H9 (cell line): ENCODE measurements around the gene MARVELD1. TPM values are rescaled to one million over a fixed set of nuclear protein-coding genes. Genes with fewer than 3 reads are reported as not detected.

Experiments
- DNase-seq: peaks from one replicate; pipeline ENCODE4 v3.0.0-alpha.2; 2017
- H2AFZ ChIP-seq: one replicate; pipeline ENCODE4 v1.6.1; 2013; ENCODE audit warnings: mild to moderate bottlenecking, low read length, control low read depth, moderate library complexity
- H2AK5ac ChIP-seq: 2 replicates; pipeline ENCODE4 v1.6.1; 2013; ENCODE audit warnings: low read length, control low read depth, mixed read lengths; ENCODE audit not compliant: insufficient read length
- H2BK120ac ChIP-seq: one replicate; pipeline ENCODE4 v1.6.1; 2013; ENCODE audit warnings: low read depth, mild to moderate bottlenecking, low read length, control low read depth, inconsistent platforms; ENCODE audit not compliant: poor library complexity, severe bottlenecking
- H2BK12ac ChIP-seq: 2 replicates; pipeline ENCODE4 v1.6.1; 2013; ENCODE audit warnings: low read length, control low read depth, mixed read lengths, low read depth; ENCODE audit not compliant: insufficient read length
- H2BK15ac ChIP-seq: 2 replicates; pipeline ENCODE4 v1.6.1; 2013; ENCODE audit warnings: low read depth, low read length, control low read depth
- H2BK20ac ChIP-seq: one replicate; pipeline ENCODE4 v1.6.1; 2013; ENCODE audit warnings: low read depth, mild to moderate bottlenecking, low read length, control low read depth, inconsistent platforms; ENCODE audit not compliant: poor library complexity, severe bottlenecking
- H2BK5ac ChIP-seq: 2 replicates; pipeline ENCODE4 v1.6.1; 2013; ENCODE audit warnings: low read length, control low read depth, mixed read lengths; ENCODE audit not compliant: insufficient read length
- H3K14ac ChIP-seq: 2 replicates; pipeline ENCODE4 v1.6.1; 2013; ENCODE audit warnings: low read length, control low read depth; ENCODE audit not compliant: insufficient read depth
- H3K18ac ChIP-seq: 2 replicates; pipeline ENCODE4 v1.6.1; 2013; ENCODE audit warnings: low read depth, mild to moderate bottlenecking, mixed read lengths, low read length, control low read depth; ENCODE audit not compliant: insufficient read length
- H3K23ac ChIP-seq: 2 replicates; pipeline ENCODE4 v1.6.1; 2013; ENCODE audit warnings: low read length, control low read depth, mixed read lengths, low read depth; ENCODE audit not compliant: insufficient read length
- H3K23me2 ChIP-seq: 2 replicates; pipeline ENCODE4 v1.6.1; 2013; ENCODE audit warnings: low read depth, mild to moderate bottlenecking, mixed read lengths, low read length, control low read depth; ENCODE audit not compliant: insufficient read length, poor library complexity, severe bottlenecking
- H3K27ac ChIP-seq: 2 replicates; pipeline ENCODE4 v1.5.1; 2013; ENCODE audit warnings: low read length, control low read depth, mixed read lengths, low read depth; ENCODE audit not compliant: insufficient read length
- H3K27me3 ChIP-seq: 2 replicates; pipeline ENCODE4 v1.6.1; 2013; ENCODE audit warnings: low read length, control low read depth, inconsistent platforms; ENCODE audit not compliant: insufficient read depth
- H3K4ac ChIP-seq: 2 replicates; pipeline ENCODE4 v1.6.1; 2013; ENCODE audit warnings: low read depth, mild to moderate bottlenecking, control low read depth, inconsistent platforms, low read length, moderate library complexity
- H3K4me1 ChIP-seq: 2 replicates; pipeline ENCODE4 v1.6.1; 2013; ENCODE audit warnings: low read length, control low read depth, inconsistent platforms; ENCODE audit not compliant: insufficient read depth
- H3K4me2 ChIP-seq: 2 replicates; pipeline ENCODE4 v1.6.1; 2013; ENCODE audit warnings: low read length, control low read depth, mixed read lengths; ENCODE audit not compliant: insufficient read length, insufficient read depth
- H3K56ac ChIP-seq: 2 replicates; pipeline ENCODE4 v1.6.1; 2013; ENCODE audit warnings: low read depth, mild to moderate bottlenecking, mixed read lengths, low read length, control low read depth; ENCODE audit not compliant: insufficient read length
- H3K79me1 ChIP-seq: 2 replicates; pipeline ENCODE4 v1.6.1; 2013; ENCODE audit warnings: low read depth, mild to moderate bottlenecking, moderate library complexity, low read length, control low read depth, inconsistent platforms; ENCODE audit not compliant: insufficient read depth, poor library complexity, severe bottlenecking
- H3K79me2 ChIP-seq: 2 replicates; pipeline ENCODE4 v1.6.1; 2013; ENCODE audit warnings: low read length, control low read depth, inconsistent platforms; ENCODE audit not compliant: insufficient read depth
- H3K9ac ChIP-seq: 2 replicates; pipeline ENCODE4 v1.6.1; 2013; ENCODE audit warnings: low read length, control low read depth, mixed read lengths; ENCODE audit not compliant: insufficient read length; ENCODE audit errors: extremely low read depth
- H3K9me3 ChIP-seq: one replicate; pipeline ENCODE4 v1.6.1; 2013; ENCODE audit warnings: low read depth, low read length, inconsistent platforms; ENCODE audit not compliant: control insufficient read depth
- H3T11ph ChIP-seq: one replicate; pipeline ENCODE4 v1.6.1; 2013; ENCODE audit warnings: mild to moderate bottlenecking, low read length, control low read depth, inconsistent platforms
- H4K20me1 ChIP-seq: one replicate; pipeline ENCODE4 v1.6.1; 2013; ENCODE audit not compliant: control insufficient read depth, insufficient read length, insufficient read depth
- H4K5ac ChIP-seq: 2 replicates; pipeline ENCODE4 v1.6.1; 2013; ENCODE audit warnings: low read depth, mild to moderate bottlenecking, mixed read lengths, low read length, control low read depth; ENCODE audit not compliant: insufficient read length
- H4K8ac ChIP-seq: replicated peaks from 2 replicates; pipeline ENCODE4 v1.6.1; 2013; ENCODE audit warnings: low read length, control low read depth, mixed read lengths, low read depth; ENCODE audit not compliant: insufficient read length
- H4K91ac ChIP-seq: 2 replicates; pipeline ENCODE4 v1.6.1; 2013; ENCODE audit warnings: low read depth, mild to moderate bottlenecking, moderate library complexity, mixed read lengths, low read length, control low read depth; ENCODE audit not compliant: insufficient read length
- H3K27ac Mint-ChIP-seq, 3 experiments: 2 replicates in 2 of 3; 3 replicates in 1 of 3; pipeline ENCODE4 v1.8.0; 2020 to 2021; ENCODE audit warnings: mixed read lengths in 3 of 3, mild to moderate bottlenecking in 1 of 3, moderate library complexity in 1 of 3
- H3K27me3 Mint-ChIP-seq: 2 replicates; pipeline ENCODE4 v1.8.0; 2021; ENCODE audit warnings: low read depth, mild to moderate bottlenecking, moderate library complexity, mixed read lengths
- H3K36me3 Mint-ChIP-seq, 3 experiments: 2 replicates in 2 of 3; 3 replicates in 1 of 3; pipeline ENCODE4 v1.8.0; 2020 to 2021; ENCODE audit warnings: low read depth in 3 of 3, mixed read lengths in 3 of 3; ENCODE audit not compliant: insufficient read depth in 1 of 3
- H3K4me1 Mint-ChIP-seq, 2 experiments: 2 replicates each; pipeline ENCODE4 v1.8.0; 2020; ENCODE audit warnings: mixed read lengths in 2 of 2
- H3K4me3 Mint-ChIP-seq, 2 experiments: 2 replicates in 1 of 2; 3 replicates in 1 of 2; pipeline ENCODE4 v1.8.0; 2020 to 2021; ENCODE audit warnings: mild to moderate bottlenecking in 2 of 2, mixed read lengths in 2 of 2, moderate library complexity in 1 of 2
- H3K9me3 Mint-ChIP-seq, 2 experiments: 2 replicates in 1 of 2; 3 replicates in 1 of 2; pipeline ENCODE4 v1.8.0; 2020; ENCODE audit warnings: mild to moderate bottlenecking in 2 of 2, mixed read lengths in 2 of 2, moderate library complexity in 1 of 2
- CTCF ChIP-seq: fragments of 200-600 bp; sonication (generic); conservative IDR thresholded peaks from 3 replicates; pipeline ENCODE4 v1.8.0; 2021; ENCODE audit warnings: antibody characterized with exemption, mild to moderate bottlenecking
- WGBS: extraction: QIAGEN DNeasy Blood & Tissue Kit; methylation state at CpG from one replicate; pipeline ENCODE4 v1.1.7; 2013; ENCODE audit warnings: missing lambda C conversion rate, low lambda C conversion rate, mixed read lengths; ENCODE audit not compliant: insufficient read length; ENCODE audit errors: extremely low coverage; 5-methylcytosine and 5-hydroxymethylcytosine counted together
- total RNA-seq: library from RNA; stranded (reverse); gene quantifications from 2 replicates; pipeline ENCODE4 v1.2.1, GENCODE V29; 2021

MARVELD1 gene
- total RNA-seq, 1 experiment from 2014 or later: 26.7 TPM

GRCh38 chr10:97766996-97767924 lies 53.7 kb downstream of the MARVELD1 start:
- Histone ChIP-seq H3K23ac (no peak overlapping the region), H3K27me3 (peaks cover 13% of the 10 kb centered on the region; the same call in 1 of the 2 replicates), H2BK20ac (no peak overlapping the region), H3K14ac (no peak overlapping the region; the same call in 1 of the 2 replicates), H4K8ac (no peak overlapping the region), H3K79me2 (no peaks in the 10 kb centered on the region), H2BK5ac (no peak overlapping the region), H3K9ac (no peak overlapping the region), H2BK120ac (no peak overlapping the region), H3K4me1 (no peaks in the 10 kb centered on the region), H3K4me2 (no peak overlapping the region), H4K5ac (no peak overlapping the region), H3K18ac (no peak overlapping the region), H3T11ph (no peak overlapping the region), H3K79me1 (no peaks in the 10 kb centered on the region), H4K20me1 (peaks cover 2% of the 10 kb centered on the region), H3K27ac (no peak overlapping the region), H3K4ac (no peak overlapping the region), H2AFZ (no peak overlapping the region), H2BK15ac (no peak overlapping the region), H2BK12ac (no peak overlapping the region), H4K91ac (no peak overlapping the region), H3K56ac (no peak overlapping the region), H3K23me2 (peaks cover 9% of the 10 kb centered on the region), H3K9me3 (no peaks in the 10 kb centered on the region), H2AK5ac (no peak overlapping the region)
- Mint-ChIP-seq H3K27ac (no peak overlapping the region), H3K9me3 (peaks cover 0 to 2% of the 10 kb centered on the region in 2 experiments; a peak in 1 of 5 replicates), H3K4me3 (no peak overlapping the region), H3K4me1 (peaks cover 29 to 38% of the 10 kb centered on the region in 2 experiments), H3K36me3 (no peaks in the 10 kb centered on the region; a peak in 1 of 7 replicates), H3K27me3 (peaks cover 45% of the 10 kb centered on the region)
- WGBS: no CpG with 5 or more reads among the region's 22 CpGs
- DNase-seq: no peak
- no peak for TF ChIP-seq CTCF

Other genes starting within 250 kb of the MARVELD1 start
- 102 and 104 TPM in 2 replicates for gene MMS19, start 215.3 kb upstream of the MARVELD1 start, total RNA-seq
- gene UBTD1, start 214.8 kb upstream of the MARVELD1 start, total RNA-seq: 18.1 and 19.0 TPM in 2 replicates
- not detected in 2 replicates for gene ANKRD2, start 141.0 kb upstream of the MARVELD1 start, total RNA-seq
- 0.72 and 0.79 TPM in 2 replicates for gene HOGA1, start 129.3 kb upstream of the MARVELD1 start, total RNA-seq
- gene C10orf62, start 124.0 kb upstream of the MARVELD1 start, total RNA-seq: 0.31 TPM in 1 of 2 replicates, not detected in the other
- 11.9 and 12.0 TPM in 2 replicates for gene MORN4, start 80.2 kb upstream of the MARVELD1 start, total RNA-seq
- gene PI4K2A, start 73.1 kb upstream of the MARVELD1 start, total RNA-seq: 29.8 and 30.9 TPM in 2 replicates
- 6.5 and 6.9 TPM in 2 replicates for gene AVPI1, start 26.5 kb upstream of the MARVELD1 start, total RNA-seq
- 32.2 and 33.2 TPM in 2 replicates for gene ZFYVE27, start 23.4 kb downstream of the MARVELD1 start, total RNA-seq
- 1.7 and 1.8 TPM in 2 replicates for gene SFRP5, start 58.3 kb downstream of the MARVELD1 start, total RNA-seq
- gene GOLGA7B, start 136.1 kb downstream of the MARVELD1 start, total RNA-seq: 0.02 and 0.04 TPM in 2 replicates